Measurements from ENCODE around the gene PLXNA4.

DNA sequence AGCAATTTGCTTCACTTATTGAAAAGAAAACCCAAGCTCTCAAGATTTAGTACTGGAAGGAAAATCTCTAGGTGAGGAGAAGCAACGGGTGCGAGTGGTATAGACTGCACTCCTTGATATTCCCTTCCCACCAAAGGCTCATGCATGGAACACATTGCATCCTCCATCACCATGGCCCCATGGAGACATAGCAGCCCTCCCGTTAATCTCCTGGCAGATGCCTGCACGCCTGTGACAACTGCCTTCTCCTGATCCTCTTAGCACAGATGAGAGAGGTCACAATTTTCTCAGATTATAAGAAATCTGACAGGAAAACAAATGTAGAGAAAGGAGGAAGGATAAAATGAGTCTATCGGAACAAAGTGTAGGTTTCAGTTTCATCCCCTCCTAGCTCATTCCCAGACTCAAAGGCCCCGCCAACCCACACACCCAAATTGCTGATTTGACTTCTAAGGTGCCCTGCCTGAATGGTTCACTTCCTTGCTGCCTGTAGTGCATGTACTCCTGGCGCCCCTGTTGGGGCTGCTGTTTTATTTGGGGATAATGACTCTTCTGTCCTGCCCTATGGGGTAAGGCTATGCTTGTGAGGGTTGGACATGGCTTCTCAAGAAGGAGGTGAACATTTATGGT lies 50.0 kb downstream of the PLXNA4 start:
- TF ChIP-seq, protein P1, sequence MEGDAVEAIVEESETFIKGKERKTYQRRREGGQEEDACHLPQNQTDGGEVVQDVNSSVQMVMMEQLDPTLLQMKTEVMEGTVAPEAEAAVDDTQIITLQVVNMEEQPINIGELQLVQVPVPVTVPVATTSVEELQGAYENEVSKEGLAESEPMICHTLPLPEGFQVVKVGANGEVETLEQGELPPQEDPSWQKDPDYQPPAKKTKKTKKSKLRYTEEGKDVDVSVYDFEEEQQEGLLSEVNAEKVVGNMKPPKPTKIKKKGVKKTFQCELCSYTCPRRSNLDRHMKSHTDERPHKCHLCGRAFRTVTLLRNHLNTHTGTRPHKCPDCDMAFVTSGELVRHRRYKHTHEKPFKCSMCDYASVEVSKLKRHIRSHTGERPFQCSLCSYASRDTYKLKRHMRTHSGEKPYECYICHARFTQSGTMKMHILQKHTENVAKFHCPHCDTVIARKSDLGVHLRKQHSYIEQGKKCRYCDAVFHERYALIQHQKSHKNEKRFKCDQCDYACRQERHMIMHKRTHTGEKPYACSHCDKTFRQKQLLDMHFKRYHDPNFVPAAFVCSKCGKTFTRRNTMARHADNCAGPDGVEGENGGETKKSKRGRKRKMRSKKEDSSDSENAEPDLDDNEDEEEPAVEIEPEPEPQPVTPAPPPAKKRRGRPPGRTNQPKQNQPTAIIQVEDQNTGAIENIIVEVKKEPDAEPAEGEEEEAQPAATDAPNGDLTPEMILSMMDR (IDR thresholded peaks at IDR 0.05; ENCODE audit: insufficient read depth, low read depth, low read length), result no peak
- TF ChIP-seq EZH2 (IDR thresholded peaks at IDR 0.05; ENCODE audit: insufficient read depth, low read length), result no peak

Data from astrocyte (in vitro differentiated cells and primary cell).